Gastroesophageal sphincter (tissue), 4 donors: ENCODE measurements around the gene PTGES2. TPM values are rescaled to one million over a fixed set of nuclear protein-coding genes. Genes with fewer than 3 reads are reported as not detected.

Source experiments
- ATAC-seq: fragments of 150-250 bp; one replicate; pipeline ENCODE4 v1.9.1; 2016; ENCODE audit warnings: mild to moderate bottlenecking, moderate library complexity
- H3K27ac ChIP-seq, 4 donors: fragments of 200-600 bp; sonication (generic) in 3 of 4; 1 replicate in 3 of 4; 2 replicates in 1 of 4; pipeline ENCODE4 v1.5.1; 2016 to 2019
- H3K27me3 ChIP-seq: fragments of 200-600 bp; sonication (generic); one replicate; pipeline ENCODE4 v1.5.1; 2019
- H3K36me3 ChIP-seq, 2 donors: fragments of 200-600 bp; sonication (generic); one replicate each; pipeline ENCODE4 v1.5.1; 2019; ENCODE audit warnings: control low read depth in 1 of 2
- H3K4me1 ChIP-seq, 3 donors: fragments of 200-600 bp; sonication (generic); 1 replicate in 2 of 3; 2 replicates in 1 of 3; pipeline ENCODE4 v1.5.1; 2016 to 2019; ENCODE audit warnings: control low read depth in 2 of 3
- H3K4me3 ChIP-seq, 2 donors: fragments of 200-600 bp; sonication (generic); one replicate each; pipeline ENCODE4 v1.5.1; 2019; ENCODE audit warnings: mild to moderate bottlenecking in 1 of 2, moderate library complexity in 1 of 2
- H3K9me3 ChIP-seq, 3 donors: fragments of 200-600 bp; sonication (generic); one replicate each; pipeline ENCODE4 v1.5.1; 2017 to 2019; ENCODE audit warnings: control low read depth in 2 of 3
- EP300 ChIP-seq: sonication (generic); formaldehyde crosslinking; IDR thresholded peaks from one replicate; pipeline ENCODE4 v1.6.1; 2017; ENCODE audit warnings: antibody characterized with exemption, mild to moderate bottlenecking
- POLR2A ChIP-seq, 2 donors: fragments of 450-650 bp; IDR thresholded peaks; one replicate each; pipeline ENCODE4 v1.6.1; 2017; ENCODE audit warnings: antibody characterized with exemption in 2 of 2, mild to moderate bottlenecking in 2 of 2, moderate library complexity in 1 of 2
- POLR2AphosphoS5 ChIP-seq: sonication (generic); formaldehyde crosslinking; IDR thresholded peaks from one replicate; pipeline ENCODE4 v1.6.1; 2017; ENCODE audit warnings: antibody characterized with exemption
- WGBS, 2 donors: methylation state at CpG; one replicate each; pipeline ENCODE4 v1.1.5; 2018; ENCODE audit warnings: low coverage in 1 of 2; 5-methylcytosine and 5-hydroxymethylcytosine counted together
- total RNA-seq, 4 donors: library from RNA; depleted of rRNA; stranded (reverse); fragments of >200 nt; gene quantifications; one replicate each; pipeline ENCODE4 v1.1.0, GENCODE V29; 2016
- TF ChIP-seq, protein P1 (sequence below), 4 experiments: fragments of 200-600 bp in 2 of 4; fragments of 450-650 bp in 2 of 4; sonication (generic) in 1 of 4; IDR thresholded peaks; one replicate each; pipeline ENCODE4 v1.5.1; 2017 to 2019; ENCODE audit warnings: antibody characterized with exemption in 4 of 4, mild to moderate bottlenecking in 2 of 4, moderate library complexity in 2 of 4

Gene PTGES2
- total RNA-seq, 4 donors from 2014 or later: 46.1 to 85.8 (median 57.5) TPM

DNA sequence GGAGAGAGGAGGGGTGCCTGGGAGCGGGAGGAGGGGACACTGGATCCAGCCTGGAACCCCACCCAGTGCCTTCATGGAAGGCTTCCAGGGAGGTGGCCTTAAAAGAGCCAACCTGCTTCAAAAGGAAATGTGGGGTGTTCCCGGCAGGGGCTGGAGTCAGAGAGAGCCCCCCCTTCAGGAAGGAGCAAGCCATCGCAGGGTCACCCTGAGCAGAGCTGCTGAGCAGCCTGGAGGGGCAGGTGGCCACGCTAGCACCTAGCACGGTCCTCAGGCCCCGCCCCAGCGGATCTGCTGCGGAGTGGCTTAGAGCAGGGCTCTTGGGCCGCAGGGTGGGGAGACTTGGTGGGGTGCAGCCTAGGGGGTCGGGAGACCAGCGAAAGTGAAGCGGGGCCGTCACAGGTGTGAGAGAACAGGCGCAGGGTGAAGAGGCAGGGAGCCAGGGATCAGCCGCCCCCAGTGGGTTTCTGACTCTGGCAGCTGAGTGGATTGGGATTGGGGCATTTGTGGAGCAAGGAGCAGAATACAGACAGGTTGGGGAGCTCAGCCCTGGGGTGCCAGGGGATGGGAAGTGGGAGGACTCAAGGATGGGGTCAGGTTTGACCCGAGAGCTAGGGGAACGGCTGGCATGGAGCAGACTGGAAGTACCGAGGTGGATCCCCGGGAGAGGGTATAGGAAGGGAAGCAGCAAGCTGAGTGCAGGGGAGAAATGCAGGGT lies 23.2 kb upstream of the PTGES2 start:
- Histone ChIP-seq H3K4me1 (peaks cover 0 to 11% (median 6%) of the 10 kb centered on the region in 3 donors), H3K36me3 (no peaks in the 10 kb centered on the region), H3K9me3 (no peaks in the 10 kb centered on the region), H3K27me3 (no peaks in the 10 kb centered on the region), H3K27ac (no peak overlapping the region), H3K4me3 (no peak overlapping the region)
- ATAC-seq: no peak
- WGBS, 2 donors: 60 to 90% methylated on average over 4 to 6 of the region's 19 CpGs
- TF ChIP-seq, protein P1, sequence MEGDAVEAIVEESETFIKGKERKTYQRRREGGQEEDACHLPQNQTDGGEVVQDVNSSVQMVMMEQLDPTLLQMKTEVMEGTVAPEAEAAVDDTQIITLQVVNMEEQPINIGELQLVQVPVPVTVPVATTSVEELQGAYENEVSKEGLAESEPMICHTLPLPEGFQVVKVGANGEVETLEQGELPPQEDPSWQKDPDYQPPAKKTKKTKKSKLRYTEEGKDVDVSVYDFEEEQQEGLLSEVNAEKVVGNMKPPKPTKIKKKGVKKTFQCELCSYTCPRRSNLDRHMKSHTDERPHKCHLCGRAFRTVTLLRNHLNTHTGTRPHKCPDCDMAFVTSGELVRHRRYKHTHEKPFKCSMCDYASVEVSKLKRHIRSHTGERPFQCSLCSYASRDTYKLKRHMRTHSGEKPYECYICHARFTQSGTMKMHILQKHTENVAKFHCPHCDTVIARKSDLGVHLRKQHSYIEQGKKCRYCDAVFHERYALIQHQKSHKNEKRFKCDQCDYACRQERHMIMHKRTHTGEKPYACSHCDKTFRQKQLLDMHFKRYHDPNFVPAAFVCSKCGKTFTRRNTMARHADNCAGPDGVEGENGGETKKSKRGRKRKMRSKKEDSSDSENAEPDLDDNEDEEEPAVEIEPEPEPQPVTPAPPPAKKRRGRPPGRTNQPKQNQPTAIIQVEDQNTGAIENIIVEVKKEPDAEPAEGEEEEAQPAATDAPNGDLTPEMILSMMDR (IDR thresholded peaks at IDR 0.05): no peak
- TF ChIP-seq POLR2A (IDR thresholded peaks at IDR 0.05) (no peak), POLR2AphosphoS5 (no peak)

DNA sequence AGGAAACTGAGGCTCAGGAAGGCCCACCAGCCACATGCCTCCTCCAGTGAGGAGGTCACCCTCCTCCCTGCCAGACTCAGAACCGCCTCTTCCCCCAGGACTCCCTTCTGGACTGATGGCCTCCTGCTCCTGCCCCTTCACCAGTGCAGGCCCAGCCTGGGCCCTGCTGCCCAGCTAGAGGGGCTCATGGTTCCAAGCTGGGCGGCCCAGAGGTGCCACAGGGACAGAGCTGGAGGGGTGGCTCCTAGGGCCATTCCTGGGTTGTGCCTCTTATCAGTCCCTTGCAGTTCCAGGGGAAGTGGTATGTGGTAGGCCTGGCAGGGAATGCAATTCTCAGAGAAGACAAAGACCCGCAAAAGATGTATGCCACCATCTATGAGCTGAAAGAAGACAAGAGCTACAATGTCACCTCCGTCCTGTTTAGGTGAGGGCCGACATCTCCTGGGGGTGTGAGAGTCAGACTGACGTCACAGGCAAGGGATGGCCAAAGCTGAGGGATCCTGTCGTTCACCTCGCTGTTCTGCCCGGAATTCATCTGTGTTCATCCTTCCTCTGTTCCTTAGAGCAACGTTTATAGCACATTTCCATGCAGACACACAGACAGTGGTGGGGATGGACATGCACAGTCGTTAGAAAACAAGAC lies 22.5 kb upstream of the PTGES2 start:
- H3K27me3 ChIP-seq: no peaks in the 10 kb centered on the region
- H3K4me3 ChIP-seq: no peak overlapping the region
- WGBS, 2 donors: 45 to 83% methylated on average over 1 to 7 of the region's 11 CpGs
- no peaks in the 10 kb centered on the region for H3K36me3 ChIP-seq
- ATAC-seq: no peak
- H3K27ac ChIP-seq: no peak overlapping the region
- H3K9me3 ChIP-seq: no peaks in the 10 kb centered on the region
- peaks cover 0 to 11% (median 6%) of the 10 kb centered on the region in 3 donors for H3K4me1 ChIP-seq
- no peak for TF ChIP-seq POLR2A (IDR thresholded peaks at IDR 0.05)
- TF ChIP-seq, protein P1 (IDR thresholded peaks at IDR 0.05): no peak
- TF ChIP-seq EP300: no peak
- TF ChIP-seq POLR2AphosphoS5: no peak

- H3K27ac ChIP-seq: no peak within 1 kb of the TSS
- TF ChIP-seq EP300: no peak
- TF ChIP-seq POLR2AphosphoS5: no peak
- peaks cover 0 to 11% (median 6%) of the 10 kb centered on the region in 3 donors for H3K4me1 ChIP-seq
- ATAC-seq: no peak
- WGBS, 2 donors: 70 to 72% methylated on average over 2 to 3 of the region's 9 CpGs
- H3K9me3 ChIP-seq: no peaks in the 10 kb centered on the region
- no peaks in the 10 kb centered on the region for H3K36me3 ChIP-seq
- no peaks in the 10 kb centered on the region for H3K27me3 ChIP-seq
- H3K4me3 ChIP-seq: no peak within 1 kb of the TSS
These were observed 21.6 kb upstream of the PTGES2 start, which contains the start of gene LCN2 for GRCh38 chr9:128149001-128149701. TSS of gene LCN2 (plus strand) at chr9:128149453. CDS start at chr9:128149526, 73 bp downstream.

DNA sequence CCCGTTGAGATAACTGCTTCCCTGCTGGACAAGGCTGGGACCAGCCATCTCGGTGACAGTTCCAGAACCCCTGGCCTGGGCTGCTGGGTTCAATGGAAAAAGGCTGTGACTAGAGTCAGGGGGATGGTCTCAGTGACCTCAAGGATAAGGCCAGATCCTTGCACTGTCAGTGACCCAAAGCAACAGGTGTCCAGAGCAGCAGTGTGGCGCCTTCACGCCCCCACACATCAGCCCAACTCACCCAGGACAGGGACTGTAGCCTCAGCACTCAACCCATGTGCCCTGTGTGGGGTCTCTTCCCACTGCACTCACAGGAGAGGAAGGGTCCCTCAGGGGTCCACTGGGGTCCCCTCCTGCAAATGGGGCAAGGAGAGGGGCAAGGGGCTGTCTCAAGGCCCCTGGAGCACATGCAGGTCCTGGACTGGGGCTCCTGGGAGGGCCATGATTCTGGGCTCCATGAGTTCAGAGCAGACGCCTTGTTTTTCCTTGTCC lies 21.0 kb upstream of the PTGES2 start:
- ATAC-seq: no peak
- Histone ChIP-seq H3K27ac (no peak overlapping the region), H3K36me3 (no peaks in the 10 kb centered on the region), H3K4me1 (peaks cover 0 to 11% (median 6%) of the 10 kb centered on the region in 3 donors), H3K27me3 (no peaks in the 10 kb centered on the region), H3K4me3 (no peak overlapping the region), H3K9me3 (no peaks in the 10 kb centered on the region)
- TF ChIP-seq POLR2A (IDR thresholded peaks at IDR 0.05): no peak
- no peak for TF ChIP-seq POLR2AphosphoS5
- no peak for TF ChIP-seq EP300
- TF ChIP-seq, protein P1 (IDR thresholded peaks at IDR 0.05): no peak
- no CpG with 5 or more reads among the region's 5 CpGs for WGBS, 2 donors

DNA sequence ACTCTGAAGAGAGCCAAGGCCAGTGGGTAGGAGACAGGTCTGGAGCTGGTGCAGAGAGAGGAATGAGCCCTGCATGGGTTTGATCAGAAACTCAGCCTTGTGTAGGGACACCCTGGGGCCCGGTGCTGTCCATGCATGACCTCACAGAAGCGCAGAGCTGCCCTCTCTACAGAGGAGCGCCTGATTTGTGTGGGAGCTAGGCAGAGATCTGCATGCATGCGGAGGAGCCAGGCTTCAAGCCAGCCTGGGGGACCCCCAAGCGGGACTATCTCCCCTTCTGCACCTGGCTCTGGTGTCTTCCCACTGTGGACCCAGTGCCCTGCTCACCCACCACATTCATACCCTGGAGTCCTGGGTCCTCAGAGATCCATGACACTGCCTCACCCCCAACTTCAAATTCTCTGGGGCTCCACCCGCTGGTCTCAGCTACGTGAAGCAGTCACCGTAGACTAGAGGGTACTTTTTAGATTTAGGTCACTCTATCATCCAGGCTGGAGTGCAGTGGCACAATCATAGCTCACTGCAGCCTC lies 19.1 kb upstream of the PTGES2 start:
- H3K27ac ChIP-seq: no peak overlapping the region
- no peak for ATAC-seq
- no peaks in the 10 kb centered on the region for H3K27me3 ChIP-seq
- WGBS, 2 donors: 88 to 94% methylated on average over 3 of the region's 8 CpGs
- H3K9me3 ChIP-seq: no peaks in the 10 kb centered on the region
- peaks cover 0 to 11% (median 6%) of the 10 kb centered on the region in 3 donors for H3K4me1 ChIP-seq
- H3K4me3 ChIP-seq: no peak overlapping the region
- H3K36me3 ChIP-seq: no peaks in the 10 kb centered on the region
- no peak for TF ChIP-seq POLR2AphosphoS5
- TF ChIP-seq, protein P1 (IDR thresholded peaks at IDR 0.05): no peak
